ENCODE measurements around the gene HAUS8.

DNA sequence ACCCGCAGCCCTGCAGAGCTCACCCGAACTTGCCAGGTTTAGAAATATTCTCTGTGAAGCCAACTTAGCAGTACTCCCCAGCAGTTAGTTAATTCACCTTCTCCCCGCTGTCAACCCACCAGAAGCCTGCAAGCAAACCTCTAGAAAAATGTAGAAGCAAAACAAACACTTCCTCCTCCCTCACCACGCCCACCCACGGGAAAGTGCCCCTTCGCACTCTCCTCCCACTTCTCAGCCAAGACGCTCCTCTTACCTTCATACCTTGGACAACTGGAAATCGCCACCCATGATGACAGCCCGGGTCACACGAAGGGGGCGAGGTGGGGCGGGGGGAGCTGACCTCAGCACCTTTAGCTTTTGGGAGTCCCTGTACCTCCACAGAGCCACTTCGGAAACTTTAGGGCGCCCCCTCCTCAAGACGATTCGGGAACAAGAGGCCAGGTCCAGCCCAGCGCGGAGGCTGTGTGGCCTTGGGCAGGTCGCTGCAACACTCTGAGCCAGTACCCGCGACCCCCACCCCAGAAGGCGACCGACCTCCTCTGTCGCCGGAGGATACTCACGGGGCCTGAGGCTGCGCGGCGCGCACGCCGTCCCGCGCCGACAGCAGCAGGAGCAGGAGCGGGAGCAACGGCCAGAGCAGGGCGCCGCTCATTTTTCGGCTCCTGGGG is 49.1 kb downstream of the HAUS8 start:
- TF ChIP-seq POLR2A (IDR thresholded peaks at IDR 0.05; ENCODE audit: low read length) (no peak), GATA1 (IDR thresholded peaks at IDR 0.05; ENCODE audit: low read depth, low read length) (no peak)
